Measurements from ENCODE around the gene GFER. TPM values are rescaled to one million over a fixed set of nuclear protein-coding genes. Genes with fewer than 3 reads are reported as not detected.

The GFER gene
- total and polyA plus RNA-seq, 4 donors = 7.4 to 28.4 (median 15.1) TPM

- Histone ChIP-seq H3K27me3 (ENCODE audit: control insufficient read depth in 4 of 4, insufficient read depth in 4 of 4, low read length in 3 of 4) (no peaks in the 10 kb centered on the region), H3K4me3 (ENCODE audit: low read depth in 1 of 3, low read length in 3 of 3) (no peak overlapping the region), H3K9me3 (ENCODE audit: control insufficient read depth in 4 of 4, low read length in 3 of 4) (no peaks in the 10 kb centered on the region), H3K9ac (ENCODE audit: low read depth in 1 of 2, low read length in 2 of 2) (no peak overlapping the region), H3K27ac (ENCODE audit: low read depth in 1 of 2, low read length in 2 of 2) (no peak overlapping the region), H3K36me3 (ENCODE audit: control insufficient read depth in 4 of 4, insufficient read depth in 3 of 4, low read depth in 1 of 4, low read length in 3 of 4) (peaks cover 8 to 31% (median 12%) of the 10 kb centered on the region in 4 donors), H3K4me1 (ENCODE audit: control insufficient read depth in 4 of 4, insufficient read depth in 4 of 4, low read length in 3 of 4) (peaks cover 5 to 27% (median 13%) of the 10 kb centered on the region in 4 donors)
- no peak for TF ChIP-seq REST (IDR thresholded peaks at IDR 0.05)
- no peak for TF ChIP-seq HNF4A (conservative IDR thresholded peaks at IDR 0.05)
- DNase-seq (ENCODE audit: low spot score) = no peak
- 13% methylated on average over 53 of the region's 53 CpGs for WGBS
These were observed 3.8 kb upstream of the GFER start for GRCh38 chr16:1980030-1980769.

- Histone ChIP-seq H3K36me3 (ENCODE audit: control insufficient read depth in 4 of 4, insufficient read depth in 3 of 4, low read depth in 1 of 4, low read length in 3 of 4) (peaks cover 4 to 30% (median 10%) of the 10 kb centered on the region in 4 donors), H3K9me3 (ENCODE audit: control insufficient read depth in 4 of 4, low read length in 3 of 4) (no peaks in the 10 kb centered on the region), H3K27ac (ENCODE audit: low read depth in 1 of 2, low read length in 2 of 2) (no peak overlapping the region), H3K27me3 (ENCODE audit: control insufficient read depth in 4 of 4, insufficient read depth in 4 of 4, low read length in 3 of 4) (no peaks in the 10 kb centered on the region), H3K9ac (ENCODE audit: low read depth in 1 of 2, low read length in 2 of 2) (no peak overlapping the region), H3K4me3 (ENCODE audit: low read depth in 1 of 3, low read length in 3 of 3) (no peak overlapping the region), H3K4me1 (ENCODE audit: control insufficient read depth in 4 of 4, insufficient read depth in 4 of 4, low read length in 3 of 4) (peaks cover 5 to 31% (median 17%) of the 10 kb centered on the region in 4 donors)
- 20% methylated on average over 16 of the region's 16 CpGs for WGBS
- no peak for DNase-seq (ENCODE audit: low spot score)
- TF ChIP-seq HNF4A (conservative IDR thresholded peaks at IDR 0.05) = no peak
- no peak for TF ChIP-seq GABPA (IDR thresholded peaks at IDR 0.05 in 1 of 2, conservative IDR thresholded peaks at IDR 0.05 in 1 of 2)
- no peak for TF ChIP-seq RXRA (IDR thresholded peaks at IDR 0.05)
- TF ChIP-seq SP1 (IDR thresholded peaks at IDR 0.05) = no peak
- TF ChIP-seq YY1 (IDR thresholded peaks at IDR 0.05) = no peak
- TF ChIP-seq ATF3 (IDR thresholded peaks at IDR 0.05) = no peak
- TF ChIP-seq FOXA2 (IDR thresholded peaks at IDR 0.05) = no peak
- no peak for TF ChIP-seq JUND (IDR thresholded peaks at IDR 0.05)
These were observed 3.3 kb upstream of the GFER start for GRCh38 chr16:1980770-1981087.

- DNase-seq (ENCODE audit: low spot score) = no peak
- no peak within 1 kb of the TSS for H3K27ac ChIP-seq (ENCODE audit: low read depth in 1 of 2, low read length in 2 of 2)
- no peak for TF ChIP-seq NR2F2 (IDR thresholded peaks at IDR 0.05)
- no peak for TF ChIP-seq GABPA (IDR thresholded peaks at IDR 0.05 in 1 of 2, conservative IDR thresholded peaks at IDR 0.05 in 1 of 2)
- TF ChIP-seq JUND (IDR thresholded peaks at IDR 0.05) = no peak
- TF ChIP-seq REST (IDR thresholded peaks at IDR 0.05) = no peak
- no peak for TF ChIP-seq TAF1 (conservative IDR thresholded peaks at IDR 0.05)
- no peak for TF ChIP-seq RAD21 (IDR thresholded peaks at IDR 0.05)
- TF ChIP-seq FOXA2 (IDR thresholded peaks at IDR 0.05) = no peak
- TF ChIP-seq YY1 (IDR thresholded peaks at IDR 0.05) = no peak
- TF ChIP-seq ZBTB33 (IDR thresholded peaks at IDR 0.05) = no peak
- no peak for TF ChIP-seq HNF4G (IDR thresholded peaks at IDR 0.05)
- no peak for TF ChIP-seq EGR1 (IDR thresholded peaks at IDR 0.05; ENCODE audit: low read depth in 2 of 2)
- TF ChIP-seq ATF3 (IDR thresholded peaks at IDR 0.05) = no peak
These were observed 2.6 kb upstream of the GFER start, which contains the start of gene NOXO1 for GRCh38 chr16:1981398-1981836. NOXO1 (minus strand) TSS chr16:1981469; CDS start chr16:1981179, 290 bp downstream.

More at GRCh38 chr16:1981398-1981836, 2.6 kb upstream of the GFER start, which contains the start of gene NOXO1:
- peaks cover 4 to 30% (median 6%) of the 10 kb centered on the region in 4 donors for H3K36me3 ChIP-seq (ENCODE audit: control insufficient read depth in 4 of 4, insufficient read depth in 3 of 4, low read depth in 1 of 4, low read length in 3 of 4)
- H3K4me3 ChIP-seq (ENCODE audit: low read depth in 1 of 3, low read length in 3 of 3) = no peak within 1 kb of the TSS
- H3K9me3 ChIP-seq (ENCODE audit: control insufficient read depth in 4 of 4, low read length in 3 of 4) = no peaks in the 10 kb centered on the region
- H3K27me3 ChIP-seq (ENCODE audit: control insufficient read depth in 4 of 4, insufficient read depth in 4 of 4, low read length in 3 of 4) = no peaks in the 10 kb centered on the region
- H3K4me1 ChIP-seq (ENCODE audit: control insufficient read depth in 4 of 4, insufficient read depth in 4 of 4, low read length in 3 of 4) = peaks cover 5 to 31% (median 17%) of the 10 kb centered on the region in 4 donors
- 61% methylated on average over 6 of the region's 6 CpGs for WGBS
- H3K9ac ChIP-seq (ENCODE audit: low read depth in 1 of 2, low read length in 2 of 2) = no peak within 1 kb of the TSS
